Stimulated activated CD8-positive, alpha-beta memory T cell treated with anti-CD3 and anti-CD28 coated beads, Interleukin-4, amount 100 ng/mL, for 48 hours (primary cell): ENCODE results near the gene CLASP1.
"Not testable (repeated sequence)": the region's sequence is repeated elsewhere in the genome, so short reads cannot be mapped to it uniquely, and the experiment has no call there.

Experiments
- DNase-seq: peaks from one replicate; pipeline ENCODE4 v3.0.0-alpha.2; 2020

Gene CLASP1

DNA sequence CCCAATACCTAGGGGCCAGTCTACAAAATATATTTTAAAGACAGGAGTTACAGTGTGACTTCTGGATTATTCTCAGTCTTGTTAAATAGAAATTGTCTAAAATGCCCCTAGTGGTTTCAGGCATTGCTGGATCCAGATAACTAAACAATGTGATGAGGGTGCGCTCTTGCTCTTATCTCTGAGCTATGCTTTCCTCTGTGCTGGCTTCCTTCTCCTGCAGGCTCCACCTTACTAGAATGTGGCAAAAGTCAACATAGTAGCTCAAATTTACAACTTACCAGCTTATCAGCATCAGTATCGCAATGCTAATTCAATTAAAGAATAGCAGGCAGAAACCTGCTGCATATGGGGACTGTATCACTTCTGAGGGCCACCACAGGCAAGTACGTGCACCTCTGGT is 179.9 kb downstream of the CLASP1 start:
- DNase-seq: no peak

DNA sequence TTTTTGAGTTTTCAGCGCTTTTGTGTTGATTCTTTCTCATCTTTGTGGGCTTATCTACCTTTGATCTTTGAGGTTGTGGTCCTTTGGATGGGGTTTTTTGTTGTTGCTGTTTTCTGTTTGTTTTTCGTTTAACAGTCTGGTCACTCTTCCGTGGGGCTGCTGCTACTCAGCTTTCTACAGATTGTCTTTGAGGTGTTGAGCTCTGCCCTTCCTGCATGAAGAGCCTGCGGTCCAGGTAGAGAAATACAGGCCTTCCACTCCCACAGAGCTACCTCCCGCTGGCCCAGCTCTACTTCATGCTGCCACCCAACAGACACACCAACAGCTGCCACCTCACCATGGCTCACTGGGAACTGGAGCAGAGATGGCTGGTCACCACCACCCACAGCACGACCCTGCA is 180.3 kb downstream of the CLASP1 start:
- DNase-seq: no peak

DNA sequence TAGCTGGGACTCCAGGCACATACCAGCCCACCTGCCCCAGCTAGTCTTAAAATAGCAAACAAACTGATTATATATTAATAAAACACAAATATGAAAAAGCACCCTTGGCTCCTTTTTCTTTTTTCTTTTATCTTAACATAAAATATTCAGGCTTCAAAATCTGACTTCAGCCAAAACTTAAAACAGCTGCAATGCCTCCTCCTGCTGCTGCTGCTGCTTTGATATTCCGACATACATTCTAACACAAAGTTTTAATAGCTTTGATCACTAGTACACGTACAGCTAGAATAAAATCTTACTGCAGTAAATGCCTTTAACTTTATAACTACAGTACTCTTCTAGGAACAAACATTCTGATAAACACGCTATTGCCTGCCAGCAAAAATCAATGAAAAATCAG is 190.0 kb downstream of the CLASP1 start:
- DNase-seq: no peak

DNA sequence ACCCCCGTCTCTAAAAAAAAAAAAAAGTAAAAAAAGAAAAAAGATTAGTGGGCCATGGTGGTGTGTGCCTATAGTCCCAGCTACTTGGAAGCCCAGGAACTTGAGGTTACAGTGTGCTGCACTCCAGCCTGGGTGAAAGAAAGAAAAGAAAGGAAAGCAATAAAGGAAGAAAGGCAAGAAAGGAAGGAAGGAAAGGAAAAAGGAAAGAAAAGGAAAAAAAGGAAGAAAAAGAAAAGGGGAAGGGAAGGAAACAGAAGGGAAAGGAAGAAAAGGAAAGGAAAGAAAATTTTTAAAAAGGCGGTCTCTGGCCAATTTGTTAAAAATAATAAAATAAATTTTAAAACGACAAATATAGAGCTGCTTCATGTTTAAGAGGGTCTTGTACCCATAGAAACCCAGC is 192.9 kb downstream of the CLASP1 start:
- no peak for DNase-seq

DNA sequence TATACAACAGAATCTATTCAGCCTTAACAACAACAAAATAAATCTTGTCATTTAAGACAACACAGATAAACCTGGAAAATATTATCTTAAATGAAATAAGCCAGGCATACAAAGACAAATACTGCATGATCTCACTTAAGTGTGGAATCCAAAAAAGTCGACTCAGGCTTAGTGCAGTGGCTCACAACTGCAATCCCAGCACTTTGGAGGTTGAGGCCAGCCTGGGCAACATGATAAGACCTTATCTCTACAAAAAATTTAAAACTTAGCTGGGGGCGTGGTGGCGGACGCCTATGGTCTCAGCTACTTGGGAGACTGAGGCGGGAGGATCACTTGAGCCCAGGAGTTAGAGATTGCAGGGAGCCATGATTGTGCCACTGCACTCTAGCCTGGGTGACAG is 193.8 kb downstream of the CLASP1 start:
- no peak for DNase-seq

DNA sequence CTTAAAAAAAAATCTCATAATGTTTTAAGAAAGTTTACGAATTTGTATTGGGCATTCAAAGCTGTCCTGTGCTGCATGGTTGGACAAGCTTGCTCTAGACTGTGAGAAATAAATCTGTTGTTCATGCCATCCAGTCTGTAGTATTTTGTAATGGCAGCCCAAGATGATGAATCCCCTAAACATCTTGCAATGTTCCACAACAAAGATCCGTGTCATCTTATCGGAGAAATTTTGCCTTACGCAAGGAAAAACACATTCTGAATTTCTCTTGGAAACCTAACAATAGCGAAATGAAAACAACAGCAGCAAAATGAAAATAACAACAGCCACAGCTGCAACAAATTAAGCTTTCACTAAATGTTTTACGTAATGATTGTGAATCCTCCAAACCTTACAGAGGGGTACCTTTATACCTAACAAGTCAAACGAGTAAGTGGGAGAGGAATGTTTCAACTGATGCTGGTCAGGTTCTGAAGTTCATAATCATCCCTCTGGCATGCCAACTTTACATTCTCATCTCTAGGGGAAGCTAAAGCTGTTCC is 194.6 kb downstream of the CLASP1 start:
- DNase-seq: no peak

DNA sequence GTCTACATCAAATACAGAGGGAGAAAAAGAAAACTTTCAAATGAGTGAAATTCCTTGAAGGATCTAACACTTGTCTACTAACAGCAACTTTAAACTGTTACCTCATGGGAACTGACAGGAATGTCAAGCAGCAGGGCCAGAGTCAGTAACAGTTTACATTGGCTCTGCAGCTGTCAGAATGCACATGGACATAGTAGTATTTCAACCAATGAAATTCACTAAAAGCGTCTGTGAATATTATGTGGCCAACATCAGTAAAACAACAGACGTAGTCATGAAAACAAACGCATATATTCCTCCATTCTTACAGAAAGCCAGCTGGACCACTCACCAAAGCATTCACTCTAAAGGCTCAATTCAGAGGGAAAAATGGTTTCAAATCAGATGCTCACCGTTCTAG is 197.9 kb downstream of the CLASP1 start:
- DNase-seq: no peak

DNA sequence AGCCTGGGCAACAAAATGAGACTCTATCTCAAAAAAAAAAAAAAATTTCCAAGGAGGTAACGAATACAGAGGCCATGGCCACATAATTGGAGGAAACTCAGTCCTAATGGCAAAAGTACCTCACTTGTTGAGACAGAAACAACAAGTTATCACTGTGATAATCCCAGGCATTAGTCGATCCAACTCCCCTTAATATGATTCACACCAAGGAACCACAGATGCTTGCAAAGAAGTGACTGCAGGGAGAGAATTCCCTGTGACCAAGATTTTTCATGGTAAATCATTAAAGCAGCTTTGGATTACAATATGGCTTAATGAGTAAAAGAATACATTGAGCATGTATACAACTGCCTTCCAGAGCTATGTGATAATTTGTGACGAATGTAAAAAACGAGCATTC is 199.0 kb downstream of the CLASP1 start:
- no peak for DNase-seq

DNA sequence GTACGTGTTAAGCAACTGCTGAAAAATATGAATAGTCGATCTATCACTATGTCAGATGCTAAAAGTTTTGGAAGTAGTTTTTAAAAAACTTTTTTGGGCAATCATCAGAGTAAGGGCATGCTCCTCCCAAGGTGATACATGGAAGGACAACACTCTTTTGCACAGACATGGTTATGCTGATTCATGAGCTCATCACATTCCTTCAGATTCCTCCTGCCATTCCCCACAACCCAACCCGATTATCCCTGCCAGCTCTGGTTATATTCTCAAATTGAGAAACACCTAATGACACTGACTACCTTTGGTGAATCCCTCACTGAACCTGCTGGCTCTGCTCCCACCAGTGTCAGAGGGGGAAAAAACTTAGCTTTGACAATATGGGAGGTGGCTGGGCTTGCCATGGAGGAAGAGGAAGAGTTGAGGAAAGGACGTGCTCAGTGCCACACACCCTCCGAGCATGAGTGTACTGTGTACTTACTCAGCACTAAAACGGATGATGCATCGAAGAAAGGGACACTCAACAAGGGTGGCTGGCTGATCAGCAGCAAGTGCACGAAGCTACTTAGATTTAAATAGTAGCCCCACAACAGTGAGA is 202.5 kb downstream of the CLASP1 start:
- no peak for DNase-seq

DNA sequence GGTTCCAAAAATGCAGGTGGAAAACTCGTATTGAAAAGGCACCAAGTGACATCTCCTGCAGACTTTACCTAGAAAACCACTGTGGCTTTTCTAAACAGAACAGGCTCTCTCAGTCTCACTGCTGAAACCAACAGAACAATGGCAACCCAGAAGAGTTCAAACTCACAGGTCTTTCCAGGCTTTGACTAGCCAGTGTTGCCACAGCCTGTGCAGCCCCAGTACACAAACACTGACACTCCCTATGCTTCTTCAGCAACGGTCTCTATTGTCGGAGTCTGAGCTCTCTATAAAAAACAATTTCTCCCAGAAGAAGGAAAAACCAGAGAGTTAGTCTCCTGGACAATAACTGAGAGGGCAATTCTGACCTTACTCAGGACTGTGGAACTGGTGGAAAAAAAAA is 206.4 kb downstream of the CLASP1 start:
- no peak for DNase-seq

DNA sequence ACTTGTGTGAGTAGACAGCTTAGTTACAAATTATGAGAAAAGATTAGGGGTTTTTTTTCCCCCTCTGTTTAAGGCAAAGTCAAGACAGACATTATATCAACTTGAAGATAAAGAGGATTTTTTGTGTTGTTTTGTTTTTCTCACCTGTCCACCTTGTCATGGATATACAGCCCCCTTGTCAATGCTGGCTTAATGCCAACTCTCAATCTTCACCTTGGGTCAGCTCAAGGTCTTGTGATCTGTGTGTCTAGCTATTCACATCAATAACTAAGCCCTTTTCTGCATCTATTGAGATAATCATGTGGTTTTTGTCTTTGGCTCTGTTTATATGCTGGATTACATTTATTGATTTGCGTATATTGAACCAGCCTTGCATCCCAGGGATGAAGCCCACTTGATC is 211.0 kb downstream of the CLASP1 start:
- DNase-seq: not testable (repeated sequence)

DNA sequence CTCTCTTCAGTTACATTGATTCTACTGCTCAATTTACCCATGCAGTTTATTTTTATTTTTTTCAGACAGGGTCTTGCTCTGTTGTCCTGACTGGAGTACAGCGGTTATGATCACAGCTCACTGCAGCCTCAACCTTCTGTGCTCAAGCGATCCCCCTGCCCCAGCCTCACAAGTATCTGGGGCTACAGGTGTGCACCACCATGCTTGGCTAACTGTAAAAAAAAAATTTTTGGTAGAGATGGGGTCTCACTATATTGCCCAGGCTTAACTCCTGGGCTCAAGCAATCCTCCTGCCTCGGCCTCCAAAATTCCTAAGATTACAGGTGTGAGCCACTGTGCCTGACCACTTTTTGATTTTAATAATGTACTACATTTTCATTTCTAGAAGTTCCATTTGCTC is 212.3 kb downstream of the CLASP1 start:
- no peak for DNase-seq

DNA sequence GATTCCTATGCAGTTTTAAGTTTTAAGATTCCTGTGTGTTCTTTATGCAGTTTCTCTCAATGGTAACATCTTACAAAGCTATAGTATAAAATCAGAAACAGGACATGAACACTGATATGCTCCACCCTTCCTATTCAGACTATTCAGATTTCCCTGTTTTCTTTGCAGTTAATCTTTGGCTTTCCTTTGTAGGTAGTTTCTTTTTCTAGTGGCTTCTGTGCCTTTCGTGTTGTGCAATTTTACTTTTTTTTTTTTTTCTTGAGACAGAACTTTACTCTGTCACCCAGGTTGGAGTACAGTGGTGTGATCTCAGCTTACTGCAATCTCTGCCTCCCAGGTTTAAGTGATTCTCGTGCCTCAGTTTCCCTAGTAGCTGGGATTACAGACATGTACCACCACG is 213.5 kb downstream of the CLASP1 start:
- no peak for DNase-seq

DNA sequence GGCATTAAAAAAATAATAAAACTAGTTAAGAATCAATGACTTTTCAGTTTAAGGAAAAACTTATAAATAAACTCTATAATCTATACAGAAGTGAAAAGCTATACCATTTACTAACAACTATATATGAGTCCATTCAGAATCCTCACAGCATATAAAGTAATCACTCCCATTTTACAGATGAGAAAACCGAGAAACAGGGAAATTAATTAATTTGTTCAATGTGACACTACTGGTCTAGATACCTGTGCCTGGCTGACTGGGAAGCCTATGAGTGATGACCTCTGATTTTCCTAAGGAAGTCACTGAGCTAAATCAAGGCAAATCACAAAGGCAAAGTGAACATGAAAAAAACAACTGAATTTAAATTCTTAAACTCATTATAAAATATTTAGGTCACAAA is 218.0 kb downstream of the CLASP1 start:
- DNase-seq: no peak

DNA sequence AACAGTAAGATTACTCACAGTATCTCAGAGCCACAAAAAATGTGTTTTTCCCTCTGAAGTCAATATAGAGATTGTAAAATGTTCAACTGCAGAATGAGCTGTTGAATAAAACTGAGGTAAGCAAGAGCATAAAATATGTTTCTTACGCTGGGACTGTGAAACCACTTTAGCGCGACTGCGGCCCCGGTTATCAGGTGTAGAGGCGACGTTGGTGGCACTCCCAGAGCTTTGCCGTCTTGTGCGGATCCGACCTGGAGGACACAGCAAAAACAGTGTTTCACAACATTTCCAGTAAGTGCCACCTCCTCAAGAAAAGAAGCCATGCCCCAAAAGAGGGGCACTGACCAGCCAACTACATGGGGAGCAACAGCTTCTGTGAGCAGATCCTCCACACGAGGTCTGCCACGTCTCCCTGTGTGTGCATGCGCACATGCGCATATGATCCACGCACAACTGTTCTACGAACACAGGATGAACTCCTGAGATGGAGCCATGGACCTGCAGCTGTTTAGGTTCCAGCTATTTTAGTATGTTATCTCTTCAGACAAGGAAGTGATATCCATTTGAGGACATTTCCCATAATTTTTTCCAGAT is 219.2 kb downstream of the CLASP1 start:
- DNase-seq: no peak

DNA sequence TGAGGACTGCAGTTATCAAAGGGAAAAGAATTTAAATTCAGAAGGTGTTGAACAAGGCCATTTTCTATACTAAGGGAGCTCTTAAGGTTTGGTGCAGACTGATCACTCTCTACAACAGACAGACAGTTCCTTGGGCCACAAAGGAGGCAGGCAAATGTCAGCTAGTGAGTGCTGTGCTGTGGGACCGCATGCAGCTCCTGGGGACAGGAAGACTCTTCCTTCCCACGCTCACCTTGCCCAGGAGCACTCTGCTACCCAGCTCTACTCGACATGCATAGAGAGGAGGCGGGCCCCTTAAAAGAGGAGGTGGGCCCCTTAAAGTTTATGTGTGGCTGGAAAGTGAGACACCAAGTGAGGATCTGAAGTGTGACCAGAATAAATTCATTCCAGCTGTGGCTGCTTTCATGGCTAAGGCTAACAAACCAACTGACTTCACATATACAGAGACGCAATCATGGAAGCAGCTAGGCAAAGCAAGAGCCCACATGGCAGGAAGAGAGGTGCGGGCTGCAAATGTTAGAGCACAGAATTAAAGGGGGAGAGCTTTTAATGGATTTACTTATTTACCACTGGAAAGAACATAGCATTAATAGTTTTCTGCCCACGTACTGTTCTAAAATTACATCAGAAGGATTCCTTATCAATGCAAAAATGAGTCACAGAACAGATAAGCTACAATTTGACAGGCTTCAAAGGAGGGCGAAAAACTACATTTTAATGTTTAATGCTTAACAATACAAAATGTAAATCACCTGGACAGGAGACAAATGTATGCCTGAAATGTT is 220.0 kb downstream of the CLASP1 start:
- DNase-seq: no peak

DNA sequence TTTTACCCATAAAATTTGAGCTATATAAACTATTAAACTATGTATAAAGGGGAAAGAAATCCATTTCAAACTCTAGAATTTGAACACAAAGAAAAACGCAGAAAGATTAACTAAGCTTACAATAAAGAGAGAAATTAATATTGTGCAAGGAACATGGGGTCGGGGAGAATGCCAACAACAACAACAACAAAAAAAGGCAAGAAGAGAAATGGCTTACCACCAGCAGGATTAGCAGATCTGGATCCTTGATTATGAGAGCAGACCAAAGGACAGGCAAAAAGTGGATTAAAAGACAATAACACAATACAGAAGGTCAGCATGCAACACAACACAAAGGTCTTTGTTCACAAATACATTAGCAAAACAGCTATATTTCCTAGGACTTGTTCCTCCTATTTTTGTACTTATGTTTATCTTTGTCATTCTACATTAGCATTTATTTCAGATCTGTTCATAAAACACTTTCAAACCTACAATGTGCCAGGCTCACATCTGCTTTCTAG is 222.0 kb downstream of the CLASP1 start:
- no peak for DNase-seq

DNA sequence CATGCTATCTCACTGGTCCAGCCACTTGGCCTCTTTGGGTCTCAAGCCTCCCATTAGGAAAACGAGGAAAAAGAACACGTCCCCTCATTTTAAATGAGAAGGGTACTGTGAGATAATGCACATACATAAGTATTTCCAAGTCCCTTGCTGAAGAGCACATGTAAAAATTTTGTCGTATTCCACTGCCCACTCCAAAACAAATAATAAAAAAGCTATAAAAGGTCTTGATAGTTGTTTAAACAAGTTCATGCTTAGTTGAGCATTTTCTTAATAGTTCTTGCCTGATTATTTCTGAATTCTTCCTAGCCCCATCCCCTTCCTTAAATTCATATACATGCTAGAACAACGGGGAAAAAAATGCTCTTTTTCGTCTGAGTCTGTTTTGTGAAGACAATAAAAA is 228.8 kb downstream of the CLASP1 start:
- DNase-seq: no peak

DNA sequence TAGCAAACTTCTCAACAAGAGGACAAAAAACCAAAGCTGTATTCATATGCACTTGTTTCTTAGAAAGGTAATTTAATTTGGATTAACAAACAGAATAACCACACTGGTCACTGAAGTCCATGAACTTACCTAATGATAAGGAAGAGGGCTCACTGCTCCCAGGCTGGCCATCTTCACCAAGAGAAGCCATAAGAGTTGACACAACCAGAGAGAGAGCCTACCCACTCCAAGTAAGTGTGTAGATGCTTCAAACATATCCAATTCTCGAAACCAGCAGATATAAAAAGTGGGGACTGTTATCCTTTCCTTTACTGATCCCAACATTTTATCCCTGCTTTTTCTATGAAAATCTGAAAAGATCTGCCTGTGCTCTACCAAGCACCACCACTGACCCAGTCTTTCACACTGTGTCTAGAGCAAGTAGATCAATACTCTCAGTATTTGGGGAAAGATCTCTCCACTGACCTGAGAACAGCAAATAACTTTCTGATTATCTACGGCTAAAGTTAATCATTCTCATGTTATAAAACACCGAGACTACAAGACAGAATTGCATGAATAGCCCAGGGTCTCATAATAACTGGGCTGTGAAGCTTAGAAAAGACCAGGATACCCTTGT is 230.1 kb downstream of the CLASP1 start:
- DNase-seq: no peak

DNA sequence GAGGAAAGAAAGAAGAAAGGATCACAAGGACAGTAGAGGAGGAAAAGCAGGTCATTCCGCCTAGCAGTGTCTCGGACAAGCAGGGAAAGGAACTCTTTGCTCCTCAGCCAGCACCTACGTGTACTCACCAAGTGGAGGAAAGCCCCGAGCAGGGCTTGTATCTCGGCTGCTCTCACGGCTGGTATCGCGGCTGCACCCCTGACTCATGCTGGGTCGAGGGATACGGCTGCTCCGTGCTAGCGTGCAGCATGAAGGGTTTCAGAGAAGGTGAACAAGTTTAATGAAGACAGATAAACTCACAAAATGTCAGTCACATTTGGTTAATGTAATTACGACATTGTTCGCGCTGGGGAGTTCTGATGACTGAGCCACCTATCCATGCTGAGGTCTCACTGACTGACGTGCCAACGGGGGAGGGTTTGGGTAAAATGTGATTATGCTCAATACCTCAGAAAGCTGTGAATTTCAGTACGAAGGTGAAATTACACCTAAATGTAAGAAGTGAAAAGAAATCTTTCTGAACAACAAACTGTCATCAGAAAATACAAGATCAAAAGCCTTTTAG is 230.7 kb downstream of the CLASP1 start:
- DNase-seq: no peak

DNA sequence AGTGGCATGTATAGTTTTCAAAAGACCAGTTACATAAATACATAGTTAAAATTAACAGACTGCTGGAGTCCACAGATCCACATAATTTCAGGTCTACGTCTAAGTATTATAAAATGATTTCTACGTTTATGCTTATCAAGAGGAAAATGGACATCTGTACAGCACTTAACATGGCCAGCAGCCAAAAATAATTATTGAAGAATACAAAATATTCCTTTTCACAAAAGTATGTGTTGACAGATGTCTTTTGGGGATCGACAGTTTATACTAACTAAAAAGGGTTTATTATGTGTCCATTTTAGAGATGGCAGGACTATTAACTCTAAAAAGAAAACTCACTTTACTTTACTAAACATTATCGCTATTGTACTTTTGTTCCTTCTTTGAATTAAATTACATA is 231.4 kb downstream of the CLASP1 start:
- DNase-seq: no peak

DNA sequence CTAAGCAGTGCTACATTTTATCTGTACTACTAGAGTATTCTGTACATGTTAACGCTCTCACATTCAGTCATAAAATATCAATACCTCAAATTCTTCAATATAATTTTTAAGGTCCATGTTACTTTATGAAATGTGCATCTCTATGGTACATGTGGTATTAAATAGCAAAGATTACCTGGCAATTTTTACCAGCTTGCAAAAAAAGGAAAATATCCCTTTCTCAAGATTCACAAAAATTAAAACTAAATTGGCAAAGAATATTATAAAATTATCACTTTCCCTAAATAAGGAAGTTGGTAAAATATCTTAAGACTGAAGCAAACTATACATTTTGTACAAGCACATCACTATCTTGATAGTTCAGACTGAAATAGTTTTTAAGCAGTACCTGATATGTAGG is 233.5 kb downstream of the CLASP1 start:
- DNase-seq: no peak

DNA sequence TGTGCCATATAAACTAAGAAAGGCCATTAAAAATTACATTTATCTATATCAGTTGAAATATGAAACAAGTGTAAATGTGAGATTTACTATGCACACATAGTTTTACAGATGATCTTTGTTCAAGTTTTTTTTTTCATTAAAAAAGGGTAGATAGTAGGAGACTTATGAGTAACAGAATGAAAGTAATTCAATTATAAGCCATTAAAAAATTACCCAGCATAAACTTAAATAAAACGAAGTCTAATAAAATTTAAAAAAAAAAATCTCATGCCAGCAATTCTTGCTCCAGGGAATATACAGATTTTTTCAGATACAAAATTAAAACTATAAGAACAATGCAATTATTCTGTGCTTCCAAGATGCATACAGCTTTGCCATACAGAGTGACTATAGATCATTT is 236.9 kb downstream of the CLASP1 start:
- no peak for DNase-seq
